ENCODE measurements around the gene TTBK1.
A peak's percentile ranks its signal among the peaks of the same experiment; 100 is the strongest.

TTBK1 gene

DNA sequence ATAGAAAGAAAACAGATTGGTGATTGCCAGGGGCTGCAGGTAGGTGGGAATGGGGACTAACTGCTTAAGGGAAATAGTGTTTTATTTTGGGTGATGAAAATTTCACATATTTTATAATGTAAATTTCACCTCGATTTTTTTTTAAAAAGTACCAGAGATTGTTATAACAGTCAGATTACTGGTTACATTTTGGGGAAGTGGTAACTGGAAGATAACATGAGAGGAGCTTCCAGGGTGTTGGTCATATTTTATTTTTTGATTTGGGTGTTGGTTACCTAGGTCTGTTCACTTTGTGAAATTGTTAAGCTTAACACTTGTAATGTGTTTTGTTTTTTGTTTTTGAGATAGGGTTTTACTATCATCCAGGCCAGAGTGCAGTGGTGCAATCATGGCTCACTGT lies 82.6 kb downstream of the TTBK1 start:
- DNase-seq (ENCODE audit: insufficient read length), result no peak
- TF ChIP-seq POLR2AphosphoS5 (IDR thresholded peaks at IDR 0.05; ENCODE audit: low read depth, low read length), result no peak
- no peak for TF ChIP-seq POLR2A (IDR thresholded peaks at IDR 0.05; ENCODE audit: low read depth, low read length)
- no peak for TF ChIP-seq TAF1 (IDR thresholded peaks at IDR 0.05; ENCODE audit: borderline replicate concordance, low read depth, low read length)
- FAIRE-seq, result no peak

DNA sequence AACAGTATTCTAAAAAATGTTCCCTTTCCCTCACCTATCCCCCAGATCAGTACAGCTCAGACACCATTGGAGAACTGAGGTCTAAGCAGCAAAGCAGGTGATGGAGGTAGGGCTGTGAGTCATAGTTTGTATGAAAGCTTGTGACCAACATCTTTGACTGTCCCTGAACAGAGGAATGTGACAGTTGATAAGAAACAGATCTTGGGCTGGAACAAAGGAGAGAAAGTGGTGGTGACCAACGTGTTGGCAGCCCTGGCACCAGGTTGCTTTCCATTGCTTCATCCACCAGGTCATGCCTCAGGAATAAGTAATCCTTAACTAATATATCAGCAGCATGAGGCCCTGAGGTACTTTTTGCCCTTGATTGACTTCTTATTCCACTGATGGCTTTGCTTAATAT lies 85.2 kb downstream of the TTBK1 start:
- no peak for TF ChIP-seq POLR2AphosphoS5 (IDR thresholded peaks at IDR 0.05; ENCODE audit: low read depth, low read length)
- TF ChIP-seq TAF1 (IDR thresholded peaks at IDR 0.05; ENCODE audit: borderline replicate concordance, low read depth, low read length), result no peak
- TF ChIP-seq POLR2A (IDR thresholded peaks at IDR 0.05; ENCODE audit: low read depth, low read length), result no peak
- FAIRE-seq (no peak), DNase-seq (ENCODE audit: insufficient read length) (no peak)

DNA sequence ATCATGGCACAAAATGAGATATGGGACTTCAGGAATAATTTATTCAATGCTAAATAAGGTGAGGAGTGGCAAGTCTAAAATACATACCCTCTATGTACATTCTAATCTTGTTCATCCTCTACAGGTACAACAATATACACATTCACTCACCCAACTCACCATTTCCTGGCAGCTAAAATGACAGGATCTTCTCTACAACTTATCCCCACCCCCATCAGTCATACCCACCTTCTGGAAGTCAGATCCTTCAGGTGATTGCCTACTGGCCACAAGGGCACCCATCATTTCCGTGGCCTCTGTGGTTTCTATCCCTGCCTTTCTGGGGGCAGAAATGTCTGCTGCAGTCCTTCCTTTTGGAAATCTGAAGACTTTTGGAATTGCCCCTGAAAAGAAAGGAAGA lies 88.2 kb downstream of the TTBK1 start:
- DNase-seq (ENCODE audit: insufficient read length) (no peak), FAIRE-seq (peak; percentile 5)
- no peak for TF ChIP-seq POLR2AphosphoS5 (IDR thresholded peaks at IDR 0.05; ENCODE audit: low read depth, low read length)
- no peak for TF ChIP-seq POLR2A (IDR thresholded peaks at IDR 0.05; ENCODE audit: low read depth, low read length)
- no peak for TF ChIP-seq TAF1 (IDR thresholded peaks at IDR 0.05; ENCODE audit: borderline replicate concordance, low read depth, low read length)

DNA sequence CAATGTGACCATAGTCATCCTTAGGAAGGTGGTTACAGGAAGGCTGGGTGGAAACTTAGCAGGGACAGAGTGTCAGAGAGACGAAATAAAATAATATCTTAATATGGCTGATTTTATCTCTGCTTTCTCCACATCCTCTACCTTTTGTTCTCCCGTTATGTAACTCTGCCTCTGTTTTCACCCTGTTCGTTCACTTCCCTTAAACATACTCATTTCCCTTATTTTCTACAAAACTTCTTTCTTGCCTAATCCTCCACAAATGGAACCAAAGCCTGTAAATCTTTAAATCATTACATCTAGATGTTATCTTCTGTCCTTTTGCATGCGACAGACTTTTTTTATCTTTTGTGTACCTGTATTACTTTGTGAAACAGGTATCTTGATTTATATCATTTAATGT lies 88.6 kb downstream of the TTBK1 start:
- no peak for DNase-seq (ENCODE audit: insufficient read length)
- no peak for TF ChIP-seq POLR2AphosphoS5 (IDR thresholded peaks at IDR 0.05; ENCODE audit: low read depth, low read length)
- TF ChIP-seq TAF1 (IDR thresholded peaks at IDR 0.05; ENCODE audit: borderline replicate concordance, low read depth, low read length), result no peak
- no peak for TF ChIP-seq POLR2A (IDR thresholded peaks at IDR 0.05; ENCODE audit: low read depth, low read length)
- FAIRE-seq, result no peak

DNA sequence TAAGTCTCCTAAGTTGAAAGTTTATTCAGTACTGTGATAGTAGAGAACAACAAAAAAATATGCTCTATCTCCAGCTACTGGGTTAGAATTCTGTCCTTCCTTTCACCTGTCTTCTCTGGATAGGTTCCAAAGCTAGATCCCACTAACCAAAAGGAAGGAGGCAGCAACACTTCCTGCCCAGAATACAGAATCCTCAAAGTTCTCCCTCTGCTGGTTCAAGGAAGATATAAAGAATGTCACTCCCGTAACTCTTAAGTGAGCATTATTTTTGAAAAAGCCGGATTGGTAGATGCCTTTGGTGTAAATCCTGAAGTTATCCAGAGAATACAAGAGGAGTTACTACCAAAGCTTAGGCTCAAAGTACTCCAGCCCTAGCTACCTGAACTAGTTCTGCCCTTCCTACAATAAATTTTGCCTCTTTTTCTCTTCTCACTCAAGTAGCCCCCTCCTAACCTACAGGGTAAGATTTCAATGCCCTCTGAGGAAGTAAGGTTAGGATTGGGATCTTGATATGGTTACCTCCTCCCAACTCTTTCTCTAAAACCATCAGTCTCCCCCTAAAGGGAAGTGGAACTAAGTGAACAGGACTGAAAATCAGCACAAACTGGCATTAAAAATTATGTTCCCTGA lies 91.3 kb downstream of the TTBK1 start:
- FAIRE-seq (peak; percentile 77), DNase-seq (ENCODE audit: insufficient read length) (no peak)
- TF ChIP-seq POLR2AphosphoS5 (IDR thresholded peaks at IDR 0.05; ENCODE audit: low read depth, low read length) (no peak), POLR2A (IDR thresholded peaks at IDR 0.05; ENCODE audit: low read depth, low read length) (no peak)

DNA sequence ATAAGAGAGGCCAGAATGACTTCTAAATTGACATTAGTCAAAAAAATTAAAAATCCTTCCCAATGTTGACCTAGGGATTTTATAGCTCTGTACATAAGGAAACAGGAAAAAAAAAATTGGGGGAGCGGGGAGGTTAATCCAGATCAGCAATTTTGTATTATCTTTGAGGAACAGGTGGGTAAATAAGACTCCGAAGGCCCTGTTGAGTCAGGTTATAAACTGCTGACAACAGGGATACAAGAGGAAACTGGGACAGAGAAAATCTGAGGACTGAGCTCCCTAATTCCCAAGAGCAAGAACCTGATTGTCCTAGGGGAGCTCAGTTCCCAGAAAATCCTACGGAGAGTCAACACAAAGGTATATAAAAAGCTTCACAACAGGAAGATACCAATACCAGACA lies 92.2 kb downstream of the TTBK1 start:
- FAIRE-seq, result no peak
- no peak for DNase-seq (ENCODE audit: insufficient read length)
- TF ChIP-seq POLR2A (IDR thresholded peaks at IDR 0.05; ENCODE audit: low read depth, low read length) (no peak), POLR2AphosphoS5 (IDR thresholded peaks at IDR 0.05; ENCODE audit: low read depth, low read length) (no peak), TAF1 (IDR thresholded peaks at IDR 0.05; ENCODE audit: borderline replicate concordance, low read depth, low read length) (no peak)

DNA sequence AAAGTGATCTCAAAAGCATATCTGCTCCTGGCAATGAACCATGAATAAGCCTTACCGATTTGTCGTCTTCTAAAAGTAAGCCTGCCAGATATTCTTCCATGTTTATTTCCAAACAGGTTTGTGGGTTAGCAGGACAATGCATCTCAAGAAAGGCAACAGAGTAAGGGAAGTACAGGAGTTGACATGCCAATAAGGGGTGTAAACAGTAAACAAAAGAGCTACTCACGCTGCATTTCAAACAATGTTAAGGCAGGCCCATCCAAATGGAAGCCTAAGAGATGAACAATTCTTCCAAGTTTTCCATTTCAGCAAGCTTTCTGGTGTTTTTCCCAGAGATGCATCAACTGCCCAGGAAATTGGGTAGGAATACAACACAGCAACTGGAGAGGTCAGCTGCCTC lies 93.1 kb downstream of the TTBK1 start:
- FAIRE-seq (no peak), DNase-seq (ENCODE audit: insufficient read length) (no peak)
- TF ChIP-seq POLR2AphosphoS5 (IDR thresholded peaks at IDR 0.05; ENCODE audit: low read depth, low read length) (no peak), TAF1 (IDR thresholded peaks at IDR 0.05; ENCODE audit: borderline replicate concordance, low read depth, low read length) (no peak), POLR2A (IDR thresholded peaks at IDR 0.05; ENCODE audit: low read depth, low read length) (no peak)

Data from GM12892 (cell line).